Activated CD4-positive, alpha-beta T cell treated with anti-CD3 and anti-CD28 coated beads, Interleukin-2, amount 10 ng/mL, durations not matched to agents 7 days and 5 days (primary cell): Measurements from ENCODE around the gene OLA1. TPM values are rescaled to one million over a fixed set of nuclear protein-coding genes. Genes with fewer than 3 reads are reported as not detected.

ENCODE experiments used
- CTCF ChIA-PET: fragments of 350-600 bp; sonication (Branson Sonifier 250); formaldehyde crosslinking; loops from one replicate; lab custom pipeline; 2021; ENCODE audit warnings: antibody characterized with exemption; lab: Charles Lee
- POLR2A ChIA-PET: fragments of 350-600 bp; sonication (Branson Sonifier 250); formaldehyde crosslinking; loops from one replicate; lab custom pipeline; 2021; ENCODE audit warnings: antibody characterized with exemption; lab: Charles Lee
- DNase-seq: peaks from one replicate; pipeline ENCODE4 v3.0.0-alpha.2; 2020
- H3K27ac Mint-ChIP-seq: one replicate; pipeline ENCODE4 v1.8.0; 2021; ENCODE audit warnings: mild to moderate bottlenecking, moderate library complexity, mixed read lengths
- H3K27me3 Mint-ChIP-seq: one replicate; pipeline ENCODE4 v1.8.0; 2021; ENCODE audit warnings: mixed read lengths
- H3K36me3 Mint-ChIP-seq: one replicate; pipeline ENCODE4 v1.8.0; 2021; ENCODE audit warnings: low read depth, mixed read lengths
- H3K4me1 Mint-ChIP-seq: one replicate; pipeline ENCODE4 v1.8.0; 2021; ENCODE audit warnings: mixed read lengths
- H3K4me3 Mint-ChIP-seq: one replicate; pipeline ENCODE4 v1.8.0; 2021; ENCODE audit warnings: mild to moderate bottlenecking, moderate library complexity, mixed read lengths
- H3K9me3 Mint-ChIP-seq: one replicate; pipeline ENCODE4 v1.8.0; 2021; ENCODE audit warnings: mixed read lengths
- total RNA-seq, 2 experiments: library from RNA; stranded (reverse); gene quantifications; one replicate each; pipeline ENCODE4 v1.2.3, GENCODE V29; 2021

The OLA1 gene
- total RNA-seq, 2 experiments from 2014 or later: 75.3 to 87.4 TPM

DNA sequence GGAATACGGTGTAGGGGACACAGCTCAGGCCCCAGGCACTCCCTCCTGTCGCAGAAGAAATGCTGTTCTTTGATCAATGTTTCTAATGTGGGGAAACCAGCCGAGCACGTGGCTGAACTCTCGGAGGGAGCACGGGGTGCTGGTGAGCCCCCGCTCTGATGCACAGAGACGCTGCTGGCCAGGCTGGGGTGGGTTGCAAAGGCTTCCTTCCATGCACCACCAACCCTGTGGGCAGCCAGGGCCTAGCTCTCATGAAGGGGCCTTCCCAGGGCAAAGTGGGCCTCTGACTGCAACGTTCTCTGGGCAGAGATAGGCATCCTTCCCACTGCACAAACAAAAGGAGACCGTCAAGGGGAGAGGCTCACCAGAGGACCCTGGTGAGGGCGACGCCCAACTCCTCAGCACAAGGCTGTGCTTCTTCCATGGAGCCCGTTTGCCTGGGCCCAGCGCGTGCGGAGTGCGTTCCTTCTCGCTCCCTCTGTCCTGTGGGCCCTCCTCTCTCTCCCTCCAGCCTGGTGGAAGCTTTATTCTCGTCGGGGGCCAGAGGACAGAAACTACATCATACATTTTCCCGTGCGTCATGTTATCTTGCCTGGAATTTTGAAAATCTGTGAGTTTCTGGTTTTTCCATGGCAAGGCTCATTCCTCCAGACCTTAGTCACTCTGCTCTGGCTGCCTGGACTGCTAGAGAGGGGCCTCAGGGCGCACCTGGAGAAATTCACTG lies 222.0 kb downstream of the OLA1 start:
- no peaks in the 10 kb centered on the region for H3K4me1 Mint-ChIP-seq
- H3K27me3 Mint-ChIP-seq: peaks cover 2% of the 10 kb centered on the region
- no peak overlapping the region for H3K27ac Mint-ChIP-seq
- H3K36me3 Mint-ChIP-seq: no peaks in the 10 kb centered on the region
- H3K4me3 Mint-ChIP-seq: no peak overlapping the region
- CTCF ChIA-PET: interaction anchor here (2.3 kb wide), 1 partner anchor 9 kb away, joined by 9 read pairs; no protein-coding TSS in a partner anchor
- no peak for DNase-seq
- no peaks in the 10 kb centered on the region for H3K9me3 Mint-ChIP-seq
- POLR2A ChIA-PET: no interaction called here

DNA sequence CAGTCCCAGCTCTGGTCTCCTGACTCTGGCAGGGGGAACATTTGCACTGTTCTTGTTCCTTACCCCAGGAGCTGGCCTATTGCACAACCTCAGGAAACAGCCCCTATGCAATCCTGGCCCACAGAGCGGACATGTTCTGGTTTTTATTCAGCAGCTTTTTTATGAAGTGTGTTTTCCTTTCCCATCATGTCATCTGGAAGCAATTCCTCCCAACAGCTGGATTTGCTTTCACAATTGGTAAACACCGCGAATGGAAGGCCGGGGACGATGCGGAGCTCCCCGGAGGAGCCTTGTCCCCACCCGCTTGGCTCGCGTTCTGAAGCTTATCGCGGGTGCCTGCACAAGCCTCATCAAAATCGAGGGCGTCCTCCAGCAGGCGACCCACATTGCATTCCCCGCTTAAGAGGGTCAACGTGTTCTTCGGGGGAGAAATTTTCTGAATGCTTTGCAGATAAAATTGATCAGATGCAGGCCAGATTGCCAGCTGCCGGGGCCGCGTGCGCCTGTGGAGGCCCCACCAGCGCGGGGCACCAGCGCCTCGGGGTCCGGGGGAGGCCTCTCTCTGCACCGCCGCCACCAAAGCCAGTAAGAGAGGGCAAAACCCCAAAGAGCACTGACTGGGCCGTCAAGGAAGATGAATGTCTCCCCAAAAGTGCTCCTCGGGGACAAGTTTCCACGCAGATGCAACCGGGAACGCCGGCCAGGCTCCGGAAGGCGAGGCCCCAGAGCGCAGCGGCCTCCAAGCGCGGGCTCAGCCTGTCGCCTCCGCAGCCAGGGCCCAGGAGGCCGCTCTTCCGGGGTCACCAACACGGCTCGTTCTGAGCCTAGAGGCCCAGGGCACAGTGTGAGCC lies 222.8 kb downstream of the OLA1 start:
- Mint-ChIP-seq H3K4me1 (no peaks in the 10 kb centered on the region), H3K27me3 (peaks cover 2% of the 10 kb centered on the region), H3K36me3 (no peaks in the 10 kb centered on the region), H3K27ac (no peak overlapping the region), H3K4me3 (no peak overlapping the region), H3K9me3 (no peaks in the 10 kb centered on the region)
- CTCF ChIA-PET: interaction anchor here (1.4 to 2.3 kb wide), 2 partner anchors 10 to 55 kb away, joined by 6 to 9 read pairs; no protein-coding TSS in a partner anchor
- POLR2A ChIA-PET: interaction anchor here (0.5 kb wide), 1 partner anchor 10 kb away, joined by 3 read pairs; no protein-coding TSS in a partner anchor
- DNase-seq: no peak

DNA sequence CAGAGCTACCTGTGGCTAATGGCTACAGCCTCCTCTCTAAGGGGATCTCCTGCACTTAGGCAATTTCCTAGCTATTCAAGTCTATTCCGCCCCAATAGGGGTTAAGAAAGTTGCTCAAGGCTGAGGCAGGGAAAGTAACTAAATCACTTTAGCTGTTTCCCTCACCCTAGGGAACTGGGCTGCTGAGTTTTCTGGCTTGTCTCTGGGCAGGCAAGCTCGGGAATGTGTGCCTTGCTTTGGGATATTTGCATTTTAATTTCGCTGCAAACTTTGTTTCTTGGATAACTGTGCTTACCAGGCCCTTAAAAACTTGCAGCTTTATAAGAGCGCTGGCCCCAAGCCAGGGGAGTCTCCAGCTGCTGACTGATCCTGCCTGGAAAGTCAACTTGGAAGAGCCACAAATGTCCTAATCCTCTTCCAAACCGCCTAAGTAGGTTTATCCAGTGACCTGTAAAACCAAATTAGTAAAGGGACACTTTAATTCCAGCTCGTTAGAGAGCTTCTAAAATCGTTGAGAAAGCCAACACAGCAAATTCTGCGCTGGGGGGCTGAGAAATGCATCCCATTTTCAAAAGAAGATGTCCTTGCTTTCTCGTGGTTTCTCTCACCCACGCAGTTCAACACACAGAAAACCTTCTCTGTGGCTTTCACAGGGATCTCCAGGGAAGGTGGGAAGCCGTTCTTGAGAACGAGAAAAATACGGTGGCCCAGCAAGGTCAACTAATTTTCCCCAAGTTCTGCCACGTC lies 223.6 kb downstream of the OLA1 start:
- CTCF ChIA-PET: interaction anchor here (1.4 to 2.3 kb wide), 2 partner anchors 11 to 54 kb away, joined by 6 to 9 read pairs; no protein-coding TSS in a partner anchor
- Mint-ChIP-seq H3K9me3 (no peaks in the 10 kb centered on the region), H3K36me3 (no peaks in the 10 kb centered on the region), H3K4me1 (no peaks in the 10 kb centered on the region), H3K27ac (no peak overlapping the region), H3K4me3 (no peak overlapping the region), H3K27me3 (peaks cover 2% of the 10 kb centered on the region)
- POLR2A ChIA-PET: interaction anchor here (0.5 kb wide), 1 partner anchor 9 kb away, joined by 3 read pairs; no protein-coding TSS in a partner anchor
- DNase-seq: no peak

DNA sequence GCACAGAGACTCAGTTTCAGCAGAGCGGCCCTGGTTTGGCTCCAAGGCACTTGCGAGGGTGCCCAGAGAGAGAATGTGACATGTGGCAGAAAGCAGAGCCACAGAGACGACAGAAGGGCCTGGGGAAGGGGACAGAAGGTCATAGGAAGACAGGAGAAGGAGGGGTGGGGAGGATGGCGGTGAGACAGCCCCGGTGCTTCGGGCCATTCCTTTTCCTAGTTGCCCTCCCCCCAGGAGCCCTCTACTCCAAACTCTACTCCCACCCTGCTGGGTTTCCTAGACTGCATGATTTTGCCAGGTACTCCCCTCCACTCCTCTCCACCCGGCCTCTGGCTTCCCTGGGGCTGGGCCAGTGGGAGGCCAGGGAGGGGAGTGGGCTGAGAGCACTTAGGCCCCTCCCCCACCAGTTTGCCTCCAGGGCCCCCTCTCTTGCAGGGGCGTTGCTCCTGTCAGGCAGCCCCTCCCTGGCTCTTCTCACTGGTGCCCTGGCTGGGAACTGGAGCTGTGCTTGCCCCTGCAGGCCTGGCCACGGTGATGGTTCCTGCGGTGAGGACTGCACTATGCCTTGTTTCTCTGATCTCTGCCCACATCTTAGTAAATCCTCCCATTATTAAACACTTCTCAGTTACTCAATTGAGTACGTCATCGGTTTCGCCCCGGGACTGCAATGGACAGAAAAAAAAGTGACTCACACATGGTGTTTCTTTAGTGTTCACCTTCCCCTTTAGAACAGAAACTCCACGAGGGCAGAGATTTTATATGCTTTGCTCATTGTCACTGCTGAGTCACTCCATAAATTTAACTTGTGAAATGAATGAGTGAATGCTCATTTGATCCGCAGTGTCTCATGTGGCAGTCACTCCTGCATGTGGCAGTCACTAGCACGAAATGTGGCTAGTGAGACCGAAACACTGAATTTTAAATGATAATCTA lies 224.5 kb downstream of the OLA1 start:
- DNase-seq: no peak
- Mint-ChIP-seq H3K4me3 (no peak overlapping the region), H3K27ac (no peak overlapping the region), H3K4me1 (no peaks in the 10 kb centered on the region), H3K36me3 (no peaks in the 10 kb centered on the region), H3K9me3 (no peaks in the 10 kb centered on the region), H3K27me3 (peaks cover 2% of the 10 kb centered on the region)
- POLR2A ChIA-PET: no interaction called here
- CTCF ChIA-PET: interaction anchor here (2.3 kb wide), 1 partner anchor 12 kb away, joined by 9 read pairs; no protein-coding TSS in a partner anchor

Other genes with a start within 250 kb of the OLA1 start
- gene SP9, start 86.4 kb upstream of the OLA1 start, total RNA-seq: not detected
- gene SCRN3, start 147.2 kb upstream of the OLA1 start, total RNA-seq: 10 to 100 TPM; 16.8 to 16.9 TPM
- gene GPR155, start 238.5 kb upstream of the OLA1 start, total RNA-seq: 10 to 100 TPM; 33.3 to 38.1 TPM